NB4 (cell line): Measurements from ENCODE around the gene DRC1.

Experiments used
- MYC ChIP-seq: IDR thresholded peaks from 2 replicates; pipeline ENCODE4 v1.6.1; 2011; ENCODE audit warnings: low read depth, low read length
- POLR2A ChIP-seq: IDR thresholded peaks from 2 replicates; pipeline ENCODE4 v1.6.1; 2011; ENCODE audit warnings: mild to moderate bottlenecking; ENCODE audit not compliant: insufficient read length; ENCODE audit errors: extremely low read depth
- TF ChIP-seq, protein P1 (sequence below): IDR thresholded peaks from one replicate; pipeline ENCODE4 v1.5.1; 2012; ENCODE audit warnings: low read depth, low read length

GRCh38 chr2:26395394-26395793 lies 6.3 kb upstream of the DRC1 start:
- TF ChIP-seq, protein P1, sequence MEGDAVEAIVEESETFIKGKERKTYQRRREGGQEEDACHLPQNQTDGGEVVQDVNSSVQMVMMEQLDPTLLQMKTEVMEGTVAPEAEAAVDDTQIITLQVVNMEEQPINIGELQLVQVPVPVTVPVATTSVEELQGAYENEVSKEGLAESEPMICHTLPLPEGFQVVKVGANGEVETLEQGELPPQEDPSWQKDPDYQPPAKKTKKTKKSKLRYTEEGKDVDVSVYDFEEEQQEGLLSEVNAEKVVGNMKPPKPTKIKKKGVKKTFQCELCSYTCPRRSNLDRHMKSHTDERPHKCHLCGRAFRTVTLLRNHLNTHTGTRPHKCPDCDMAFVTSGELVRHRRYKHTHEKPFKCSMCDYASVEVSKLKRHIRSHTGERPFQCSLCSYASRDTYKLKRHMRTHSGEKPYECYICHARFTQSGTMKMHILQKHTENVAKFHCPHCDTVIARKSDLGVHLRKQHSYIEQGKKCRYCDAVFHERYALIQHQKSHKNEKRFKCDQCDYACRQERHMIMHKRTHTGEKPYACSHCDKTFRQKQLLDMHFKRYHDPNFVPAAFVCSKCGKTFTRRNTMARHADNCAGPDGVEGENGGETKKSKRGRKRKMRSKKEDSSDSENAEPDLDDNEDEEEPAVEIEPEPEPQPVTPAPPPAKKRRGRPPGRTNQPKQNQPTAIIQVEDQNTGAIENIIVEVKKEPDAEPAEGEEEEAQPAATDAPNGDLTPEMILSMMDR = peak; percentile 14
- TF ChIP-seq POLR2A (no peak), MYC (no peak)
